BJ (cell line): ENCODE measurements around the gene DSCAML1. TPM values are rescaled to one million over a fixed set of nuclear protein-coding genes. Genes with fewer than 3 reads are reported as not detected.

Experiments
- CTCF ChIA-PET: fragments of 350-600 bp; formaldehyde crosslinking; extraction: SDS; loops from one replicate; lab custom pipeline; 2021; ENCODE audit warnings: antibody characterized with exemption, inconsistent platforms; lab: Yijun Ruan, JAX
- POLR2A ChIA-PET: fragments of 300-600 bp; sonication (Branson Sonifier 250); formaldehyde crosslinking; extraction: SDS; loops from one replicate; lab custom pipeline; 2021; ENCODE audit warnings: antibody characterized with exemption; lab: Charles Lee
- DNase-seq: peaks from one replicate; pipeline ENCODE4 v3.0.0-alpha.2; 2011; ENCODE audit warnings: low read depth
- H3K27me3 ChIP-seq: 2 replicates; pipeline ENCODE4 v1.6.0; 2011; ENCODE audit warnings: low read length; ENCODE audit not compliant: control insufficient read depth, insufficient read depth
- H3K36me3 ChIP-seq: 2 replicates; pipeline ENCODE4 v1.5.1; 2011; ENCODE audit warnings: low read length; ENCODE audit not compliant: control insufficient read depth, insufficient read depth
- H3K4me3 ChIP-seq: 2 replicates; pipeline ENCODE4 v1.5.1; 2011; ENCODE audit warnings: low read depth, mild to moderate bottlenecking, control low read depth, low read length
- CTCF ChIP-seq: IDR thresholded peaks from 2 replicates; pipeline ENCODE4 v1.5.1; 2011; ENCODE audit warnings: low read depth, mild to moderate bottlenecking, control low read depth, inconsistent platforms, low read length, moderate library complexity; ENCODE audit not compliant: insufficient read depth
- polyA plus RNA-seq: library from polyadenylated mRNA; depleted of rRNA; stranded (reverse); fragments of >200 nt; gene quantifications from 2 replicates; pipeline ENCODE4 v1.2.3, GENCODE V29; 2011

Gene DSCAML1
- polyA plus RNA-seq, 1 experiment = not detected

- CTCF ChIA-PET = no interaction called here
- DNase-seq = no peak
- H3K4me3 ChIP-seq = no peak overlapping the region
- no peaks in the 10 kb centered on the region for H3K36me3 ChIP-seq
- POLR2A ChIA-PET = no interaction called here
- no peak for TF ChIP-seq CTCF
- peaks cover 7% of the 10 kb centered on the region for H3K27me3 ChIP-seq
These were observed 123.4 kb downstream of the DSCAML1 start for GRCh38 chr11:117673602-117674001.

GRCh38 chr11:117671370-117671769 lies 125.6 kb downstream of the DSCAML1 start:
- TF ChIP-seq CTCF = no peak
- Histone ChIP-seq H3K27me3 (peaks cover 6% of the 10 kb centered on the region), H3K36me3 (no peaks in the 10 kb centered on the region), H3K4me3 (no peak overlapping the region)
- DNase-seq = no peak
- ChIA-PET CTCF (no interaction called here), POLR2A (no interaction called here)

- peaks cover 6% of the 10 kb centered on the region for H3K27me3 ChIP-seq
- H3K4me3 ChIP-seq = no peak overlapping the region
- CTCF ChIA-PET = no interaction called here
- POLR2A ChIA-PET = no interaction called here
- H3K36me3 ChIP-seq = no peaks in the 10 kb centered on the region
- TF ChIP-seq CTCF = no peak
- DNase-seq = no peak
These were observed 126.1 kb downstream of the DSCAML1 start for GRCh38 chr11:117670924-117671323.

GRCh38 chr11:117670443-117670842 lies 126.6 kb downstream of the DSCAML1 start:
- POLR2A ChIA-PET = no interaction called here
- peaks cover 6% of the 10 kb centered on the region for H3K27me3 ChIP-seq

GRCh38 chr11:117669616-117670015 lies 127.4 kb downstream of the DSCAML1 start:
- POLR2A ChIA-PET = no interaction called here
- no peak for TF ChIP-seq CTCF
- Histone ChIP-seq H3K27me3 (peaks cover 6% of the 10 kb centered on the region), H3K36me3 (no peaks in the 10 kb centered on the region), H3K4me3 (no peak overlapping the region)
- CTCF ChIA-PET = no interaction called here
- DNase-seq = no peak

More at GRCh38 chr11:117670443-117670842, 126.6 kb downstream of the DSCAML1 start:
- DNase-seq = no peak
- Histone ChIP-seq H3K36me3 (no peaks in the 10 kb centered on the region), H3K4me3 (no peak overlapping the region)
- CTCF ChIA-PET = no interaction called here
- no peak for TF ChIP-seq CTCF
